Activated effector memory CD4-positive, alpha-beta T cell treated with anti-CD3 and anti-CD28 coated beads, Interleukin-2, amount 50 U/mL, for 16 hours (primary cell): ENCODE data around the gene HMGN5.

Experiments
- DNase-seq: peaks from one replicate; pipeline ENCODE4 v3.0.0-alpha.2; 2020

Gene HMGN5

GRCh38 chrX:81201671-81202455 is at the start of gene HMGN5, which contains the start of gene SH3BGRL:
Gene HMGN5 (minus strand): TSS chrX:81201913. CDS start chrX:81121549, 80,364 bp downstream.
Gene SH3BGRL (plus strand): TSS chrX:81202102. CDS start chrX:81202201, 99 bp downstream.
- DNase-seq, result peak; percentile 87

- DNase-seq, result no peak
Measured at GRCh38 chrX:81241753-81242152, 40.0 kb upstream of the HMGN5 start.

- DNase-seq, result no peak
Measured at GRCh38 chrX:81240701-81241331, 39.1 kb upstream of the HMGN5 start.

GRCh38 chrX:81238166-81238565 is 36.5 kb upstream of the HMGN5 start:
- DNase-seq, result no peak

- no peak for DNase-seq
Measured at GRCh38 chrX:81237516-81237915, 35.8 kb upstream of the HMGN5 start.

GRCh38 chrX:81232218-81232617 is 30.5 kb upstream of the HMGN5 start:
- DNase-seq, result no peak

GRCh38 chrX:81231476-81231875 is 29.8 kb upstream of the HMGN5 start:
- no peak for DNase-seq

GRCh38 chrX:81229901-81230300 is 28.2 kb upstream of the HMGN5 start:
- DNase-seq, result no peak

- DNase-seq, result no peak
Measured at GRCh38 chrX:81229229-81229628, 27.5 kb upstream of the HMGN5 start.

- DNase-seq, result no peak
Measured at GRCh38 chrX:81215685-81216084, 14.0 kb upstream of the HMGN5 start.

GRCh38 chrX:81208916-81209315 is 7.2 kb upstream of the HMGN5 start:
- no peak for DNase-seq

- no peak for DNase-seq
Measured at GRCh38 chrX:81206476-81206875, 4.8 kb upstream of the HMGN5 start.

GRCh38 chrX:81205551-81205950 is 3.8 kb upstream of the HMGN5 start:
- DNase-seq, result no peak

- no peak for DNase-seq
Measured at GRCh38 chrX:81202943-81203342, 1.2 kb upstream of the HMGN5 start.

GRCh38 chrX:81202456-81202819 is 725 bp upstream of the HMGN5 start:
- no peak for DNase-seq

- no peak for DNase-seq
Measured at GRCh38 chrX:81201071-81201470, 642 bp downstream of the HMGN5 start.

GRCh38 chrX:81195712-81196111 is 6.0 kb downstream of the HMGN5 start:
- DNase-seq, result peak; percentile 81

- DNase-seq, result no peak
Measured at GRCh38 chrX:81195259-81195658, 6.5 kb downstream of the HMGN5 start.

- no peak for DNase-seq
Measured at GRCh38 chrX:81174286-81174685, 27.4 kb downstream of the HMGN5 start.

- DNase-seq, result no peak
Measured at GRCh38 chrX:81168391-81168790, 33.3 kb downstream of the HMGN5 start.

- DNase-seq, result peak; percentile 93
Measured at GRCh38 chrX:81121513-81122363, 80.0 kb downstream of the HMGN5 start.

- DNase-seq, result peak; percentile 72
Measured at GRCh38 chrX:81120936-81121371, 80.8 kb downstream of the HMGN5 start.

GRCh38 chrX:81120258-81120935 is 81.3 kb downstream of the HMGN5 start:
- DNase-seq, result no peak
